ENCODE data around the gene GOT1.

The GOT1 gene

DNA sequence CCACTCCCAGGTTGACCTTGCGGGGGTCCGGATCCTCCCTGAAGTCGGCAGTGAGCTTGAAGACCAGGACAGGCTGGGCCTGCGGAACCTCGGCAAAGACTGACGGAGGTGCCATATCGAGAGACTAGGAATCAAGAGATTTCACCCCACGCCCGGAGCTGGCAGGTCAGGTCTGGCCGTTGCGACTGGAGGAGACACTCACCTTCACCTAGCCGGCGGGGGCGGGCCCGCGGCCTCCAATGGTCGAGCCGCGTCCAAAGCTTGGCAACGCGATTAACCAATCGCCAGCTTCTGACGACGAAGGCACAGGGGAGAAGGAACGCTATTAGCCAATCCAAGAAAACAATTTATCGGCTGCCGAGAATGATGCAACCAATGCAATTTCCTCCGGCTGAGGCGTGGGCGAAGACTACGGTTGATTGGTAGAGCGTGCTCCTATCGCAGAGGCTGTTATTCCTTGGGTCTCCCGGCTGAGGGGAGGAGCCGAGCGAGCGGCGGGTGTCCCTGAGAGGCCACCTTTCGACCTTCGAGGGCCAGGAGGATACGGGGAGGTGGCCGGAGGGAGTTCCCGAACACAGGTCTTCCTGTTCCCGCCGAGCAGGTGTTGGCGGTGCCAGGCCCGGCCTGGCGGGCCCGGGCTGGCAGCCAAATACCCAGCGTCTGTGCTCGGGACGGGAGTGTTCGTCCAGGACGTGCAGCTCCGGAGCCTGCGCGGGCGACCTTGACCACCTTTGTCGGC lies at the start of gene GOT1:
Gene GOT1, minus strand, starts transcription at position 174 of the 739 bp plus-strand sequence. Its CDS starts 59 bp downstream, at position 115.
- H3K4me1 Mint-ChIP-seq = peaks cover 55% of the 10 kb centered on the region
- ATAC-seq (peak; percentile 95), DNase-seq (peak; percentile 93 to 98)
- H3K27me3 Mint-ChIP-seq = no peaks in the 10 kb centered on the region
- H3K27ac Mint-ChIP-seq = peak within 1 kb of the TSS; percentile 100
- H3K9me3 Mint-ChIP-seq = no peaks in the 10 kb centered on the region
- peak within 1 kb of the TSS; percentile 97 to 99 for H3K4me3 Mint-ChIP-seq

DNA sequence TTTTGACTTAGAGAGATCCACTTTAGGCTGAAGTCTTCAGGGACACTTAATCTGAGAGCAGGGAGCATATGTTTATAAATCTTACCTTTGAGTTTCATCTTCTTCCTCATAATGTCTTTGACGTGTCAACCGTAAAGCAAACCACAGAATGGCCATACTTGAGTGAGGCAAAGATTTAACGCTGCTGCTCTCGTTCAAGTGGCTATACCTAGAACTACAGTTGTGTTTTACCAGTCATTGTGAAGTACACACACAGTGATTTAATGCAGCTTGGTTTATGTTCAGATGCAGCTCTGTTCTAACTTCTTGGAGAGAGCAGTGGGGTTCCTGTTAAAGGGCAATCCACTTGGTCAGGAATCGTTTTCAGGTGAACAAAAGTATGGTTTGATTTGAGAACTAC lies 39.9 kb upstream of the GOT1 start:
- ATAC-seq = no peak
- Mint-ChIP-seq H3K9me3 (no peaks in the 10 kb centered on the region), H3K4me3 (no peak overlapping the region), H3K4me1 (no peaks in the 10 kb centered on the region), H3K27me3 (peaks cover 47% of the 10 kb centered on the region), H3K27ac (no peak overlapping the region)
- no peak for DNase-seq

DNA sequence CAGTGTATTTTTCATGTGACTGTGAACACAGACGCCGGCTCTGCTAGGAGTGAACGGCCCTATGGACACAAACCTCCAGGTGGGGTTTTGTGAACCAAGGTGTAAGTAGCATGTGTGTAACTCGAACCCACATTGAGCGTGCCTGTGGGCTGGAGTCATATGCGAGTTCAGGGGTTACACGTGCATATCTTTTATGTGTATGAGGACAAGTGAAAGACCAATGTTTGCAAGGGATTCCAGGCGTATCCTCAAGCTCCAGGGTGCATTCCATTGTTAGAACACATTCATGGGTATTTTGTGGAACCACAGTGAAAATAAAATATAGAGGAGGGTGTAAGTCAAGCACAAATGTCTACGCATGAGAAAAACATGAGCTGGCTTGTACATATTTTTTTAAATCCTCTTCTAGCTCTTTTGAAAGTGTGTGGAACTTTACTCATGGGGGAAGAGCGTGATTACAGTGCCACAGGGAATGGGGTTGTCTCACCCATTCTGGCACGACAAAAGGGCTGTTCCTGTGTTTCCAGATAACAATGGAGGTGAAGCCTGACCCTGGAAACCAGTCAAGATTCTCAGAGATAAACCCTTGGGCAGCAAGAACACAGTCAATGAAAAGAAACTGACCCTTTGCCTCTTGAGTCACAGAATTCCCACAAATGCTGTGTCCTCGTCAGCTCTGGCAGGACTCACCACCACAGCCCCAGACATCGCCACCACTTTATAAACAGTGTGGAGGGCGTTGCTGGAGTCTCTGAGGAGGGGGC lies 37.0 kb upstream of the GOT1 start:
- DNase-seq = no peak
- Mint-ChIP-seq H3K27ac (no peak overlapping the region), H3K27me3 (peaks cover 47% of the 10 kb centered on the region), H3K9me3 (no peaks in the 10 kb centered on the region), H3K4me1 (no peaks in the 10 kb centered on the region), H3K4me3 (no peak overlapping the region)
- ATAC-seq = no peak

- peaks cover 47% of the 10 kb centered on the region for H3K27me3 Mint-ChIP-seq
- no peaks in the 10 kb centered on the region for H3K4me1 Mint-ChIP-seq
Observed at GRCh38 chr10:99466632-99467223, 36.3 kb upstream of the GOT1 start.

DNA sequence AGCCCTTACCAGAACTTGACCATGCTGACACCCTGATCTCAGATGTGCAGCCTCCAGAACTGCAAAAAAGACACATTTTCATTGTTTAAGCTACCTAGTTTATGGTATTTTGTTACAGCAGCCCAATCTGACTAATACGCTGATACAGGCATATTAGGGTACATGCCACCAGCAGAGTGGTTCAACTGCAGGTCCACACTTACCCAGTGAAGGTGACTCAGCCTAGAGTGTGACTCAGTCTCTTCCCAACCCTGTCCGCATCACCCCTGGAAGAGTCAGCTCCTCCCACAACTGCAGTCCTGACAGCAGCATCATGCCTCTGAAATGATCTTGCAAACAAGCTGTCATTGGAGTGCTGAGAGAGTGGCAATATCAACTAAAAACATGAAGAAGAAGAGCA lies 30.8 kb upstream of the GOT1 start:
- Mint-ChIP-seq H3K27me3 (peaks cover 37% of the 10 kb centered on the region), H3K4me3 (no peak overlapping the region), H3K4me1 (no peaks in the 10 kb centered on the region), H3K9me3 (no peaks in the 10 kb centered on the region), H3K27ac (no peak overlapping the region)
- no peak for ATAC-seq
- DNase-seq = no peak

More at GRCh38 chr10:99466632-99467223, 36.3 kb upstream of the GOT1 start:
- DNase-seq (no peak), ATAC-seq (no peak)
- no peak overlapping the region for H3K4me3 Mint-ChIP-seq
- no peak overlapping the region for H3K27ac Mint-ChIP-seq
- H3K9me3 Mint-ChIP-seq = no peaks in the 10 kb centered on the region

GRCh38 chr10:99460070-99460469 lies 29.6 kb upstream of the GOT1 start:
- H3K4me3 Mint-ChIP-seq = no peak overlapping the region

DNA sequence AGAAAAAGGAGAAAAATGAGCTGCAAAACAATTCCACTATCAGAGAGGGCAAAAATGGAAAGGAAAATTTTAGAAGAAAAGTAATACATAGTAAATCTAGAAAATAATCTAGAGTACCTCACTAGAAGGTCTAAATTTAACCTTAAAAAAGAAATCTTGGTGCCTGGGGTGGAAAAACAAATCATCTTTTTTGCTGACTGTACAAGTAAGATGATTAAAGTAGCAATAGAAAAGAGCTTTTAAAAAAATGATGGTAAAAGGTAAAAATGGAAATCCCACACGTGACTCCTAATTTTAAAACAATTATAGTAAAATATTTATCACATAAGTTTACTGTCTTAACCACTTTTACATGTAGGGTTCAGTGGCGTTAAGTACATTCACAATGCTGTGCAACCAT lies 28.8 kb upstream of the GOT1 start:
- DNase-seq = no peak
- Mint-ChIP-seq H3K4me3 (no peak overlapping the region), H3K4me1 (no peaks in the 10 kb centered on the region), H3K9me3 (no peaks in the 10 kb centered on the region), H3K27me3 (peaks cover 39% of the 10 kb centered on the region), H3K27ac (no peak overlapping the region)
- no peak for ATAC-seq

More at GRCh38 chr10:99460070-99460469, 29.6 kb upstream of the GOT1 start:
- H3K27me3 Mint-ChIP-seq = peaks cover 39% of the 10 kb centered on the region
- ATAC-seq (no peak), DNase-seq (no peak)
- H3K4me1 Mint-ChIP-seq = no peaks in the 10 kb centered on the region
- H3K9me3 Mint-ChIP-seq = no peaks in the 10 kb centered on the region
- no peak overlapping the region for H3K27ac Mint-ChIP-seq

- no peak overlapping the region for H3K4me3 Mint-ChIP-seq
- H3K27ac Mint-ChIP-seq = no peak overlapping the region
- no peak for DNase-seq
- no peaks in the 10 kb centered on the region for H3K4me1 Mint-ChIP-seq
- H3K27me3 Mint-ChIP-seq = peaks cover 45% of the 10 kb centered on the region
- H3K9me3 Mint-ChIP-seq = no peaks in the 10 kb centered on the region
- ATAC-seq = no peak
Observed at GRCh38 chr10:99457813-99458212, 27.4 kb upstream of the GOT1 start.

DNA sequence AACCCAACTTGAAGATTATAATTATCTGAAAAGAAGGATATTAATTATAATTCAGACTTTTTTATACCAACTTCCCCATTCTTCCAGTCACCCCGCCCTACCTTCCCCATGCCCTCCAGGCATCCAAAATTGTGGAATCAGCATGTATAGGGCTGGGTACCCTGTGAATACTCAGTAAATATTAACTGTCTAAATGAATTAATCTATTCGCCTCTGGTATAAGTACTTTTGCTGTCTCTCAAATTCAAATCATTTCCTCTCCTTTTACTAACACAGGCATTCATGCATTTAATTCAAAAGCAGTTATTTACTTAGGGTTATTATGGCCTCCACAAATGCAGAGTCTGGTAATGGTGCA lies 26.5 kb upstream of the GOT1 start:
- Mint-ChIP-seq H3K4me1 (no peaks in the 10 kb centered on the region), H3K9me3 (no peaks in the 10 kb centered on the region), H3K27ac (no peak overlapping the region), H3K4me3 (no peak overlapping the region), H3K27me3 (peaks cover 52% of the 10 kb centered on the region)
- no peak for ATAC-seq
- no peak for DNase-seq

GRCh38 chr10:99456207-99456930 lies 25.9 kb upstream of the GOT1 start:
- H3K4me1 Mint-ChIP-seq = no peaks in the 10 kb centered on the region
- peaks cover 58% of the 10 kb centered on the region for H3K27me3 Mint-ChIP-seq
- H3K27ac Mint-ChIP-seq = no peak overlapping the region
- DNase-seq (no peak), ATAC-seq (no peak)
- H3K9me3 Mint-ChIP-seq = no peaks in the 10 kb centered on the region
- H3K4me3 Mint-ChIP-seq = no peak overlapping the region

- H3K27me3 Mint-ChIP-seq = peaks cover 58% of the 10 kb centered on the region
Observed at GRCh38 chr10:99451981-99452380, 21.6 kb upstream of the GOT1 start.

GRCh38 chr10:99451499-99451788 lies 21.0 kb upstream of the GOT1 start:
- peaks cover 53% of the 10 kb centered on the region for H3K27me3 Mint-ChIP-seq
- H3K27ac Mint-ChIP-seq = no peak overlapping the region
- no peaks in the 10 kb centered on the region for H3K4me1 Mint-ChIP-seq
- ATAC-seq (no peak), DNase-seq (no peak)
- H3K9me3 Mint-ChIP-seq = no peaks in the 10 kb centered on the region
- no peak overlapping the region for H3K4me3 Mint-ChIP-seq

More at GRCh38 chr10:99451981-99452380, 21.6 kb upstream of the GOT1 start:
- H3K9me3 Mint-ChIP-seq = no peaks in the 10 kb centered on the region
- H3K27ac Mint-ChIP-seq = peak overlapping the region in 1 of 2 donors; percentile 28
- ATAC-seq = no peak
- DNase-seq = no peak
- H3K4me1 Mint-ChIP-seq = no peaks in the 10 kb centered on the region
- H3K4me3 Mint-ChIP-seq = no peak overlapping the region

- Mint-ChIP-seq H3K9me3 (no peaks in the 10 kb centered on the region), H3K27me3 (peaks cover 47% of the 10 kb centered on the region)
- DNase-seq = no peak
Observed at GRCh38 chr10:99450624-99451498, 20.4 kb upstream of the GOT1 start.

DNA sequence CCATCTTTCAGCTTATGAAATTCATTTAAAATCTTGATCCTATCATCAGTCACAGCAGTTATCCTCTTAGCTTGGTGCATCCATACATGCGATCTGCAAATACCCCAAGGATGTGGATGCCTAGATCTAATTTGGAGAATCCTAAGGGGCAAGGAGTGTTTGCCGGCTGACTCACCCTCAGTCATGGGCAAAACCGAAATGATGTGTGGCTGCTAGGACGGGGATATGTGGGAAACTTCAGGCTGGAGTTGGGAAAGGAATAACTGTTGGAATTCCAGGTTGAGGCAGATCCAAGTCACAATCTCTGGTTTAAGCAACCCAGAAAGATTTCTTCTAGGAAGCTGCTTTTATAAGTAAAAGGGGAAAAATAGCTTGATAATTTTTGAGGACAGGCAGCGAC lies 19.7 kb upstream of the GOT1 start:
- ATAC-seq = no peak
- no peaks in the 10 kb centered on the region for H3K4me1 Mint-ChIP-seq
- no peak for DNase-seq
- peaks cover 47% of the 10 kb centered on the region for H3K27me3 Mint-ChIP-seq
- no peaks in the 10 kb centered on the region for H3K9me3 Mint-ChIP-seq
- no peak overlapping the region for H3K4me3 Mint-ChIP-seq
- H3K27ac Mint-ChIP-seq = no peak overlapping the region

More at GRCh38 chr10:99450624-99451498, 20.4 kb upstream of the GOT1 start:
- no peak overlapping the region for H3K27ac Mint-ChIP-seq
- no peak overlapping the region for H3K4me3 Mint-ChIP-seq
- ATAC-seq = no peak
- H3K4me1 Mint-ChIP-seq = no peaks in the 10 kb centered on the region

GRCh38 chr10:99449023-99449422 lies 18.6 kb upstream of the GOT1 start:
- Mint-ChIP-seq H3K27ac (no peak overlapping the region), H3K4me1 (no peaks in the 10 kb centered on the region), H3K4me3 (no peak overlapping the region), H3K27me3 (peaks cover 40% of the 10 kb centered on the region), H3K9me3 (no peaks in the 10 kb centered on the region)
- ATAC-seq (no peak), DNase-seq (no peak)

All from stimulated activated naive CD8-positive, alpha-beta T cell treated with anti-CD3 and anti-CD28 coated beads, Interleukin-15, amount 100 ng/mL, for 72 hours (primary cell).